GM18499 (cell line): ENCODE data around the gene HTR4.
A peak's percentile ranks its signal among the peaks of the same experiment; 100 is the strongest.

Source experiments
- ATAC-seq: cut with Tn5 transposase; IDR thresholded peaks from one replicate; pipeline ENCODE4 v1.9.1; 2021; ENCODE audit warnings: moderate number of reproducible peaks; ENCODE audit not compliant: insufficient read depth, unreplicated experiment

HTR4 gene

GRCh38 chr5:148445578-148445977 lies 208.7 kb downstream of the HTR4 start:
- no peak for ATAC-seq

GRCh38 chr5:148443998-148444397 lies 210.3 kb downstream of the HTR4 start:
- ATAC-seq, result peak; percentile 88

GRCh38 chr5:148443241-148443640 lies 211.1 kb downstream of the HTR4 start:
- ATAC-seq, result no peak

GRCh38 chr5:148438933-148439332 lies 215.4 kb downstream of the HTR4 start:
- no peak for ATAC-seq

GRCh38 chr5:148437249-148437648 lies 217.1 kb downstream of the HTR4 start:
- ATAC-seq, result no peak

GRCh38 chr5:148436029-148436428 lies 218.3 kb downstream of the HTR4 start:
- no peak for ATAC-seq

- ATAC-seq, result no peak
Measured at GRCh38 chr5:148433826-148434225, 220.5 kb downstream of the HTR4 start.
